SK-N-SH treated with all-trans-retinoic acid at 6 μM for 48 hours (cell line): ENCODE data around the gene FOXRED2.

Experiments used
- ATAC-seq: fragments of 200-7000 bp; cut with Tn5 transposase; 3 replicates; pipeline ENCODE4 v1.9.1; 2020; ENCODE audit warnings: mild to moderate bottlenecking, moderate library complexity
- ARNTL ChIP-seq: fragments of 450-650 bp; formaldehyde crosslinking; IDR thresholded peaks from 2 replicates; pipeline ENCODE4 v1.5.0; 2020; ENCODE audit warnings: low read depth, mild to moderate bottlenecking, moderate library complexity, borderline replicate concordance
- ESRRG ChIP-seq: fragments of 250-450 bp; sonication (Bioruptor Pico); IDR thresholded peaks from 2 replicates; pipeline ENCODE4 v1.6.1; 2021; ENCODE audit warnings: mild to moderate bottlenecking
- GLIS3 ChIP-seq: fragments of 250-450 bp; sonication (Bioruptor Pico); IDR thresholded peaks from 2 replicates; pipeline ENCODE4 v1.5.0; 2020; ENCODE audit warnings: mild to moderate bottlenecking, moderate library complexity
- OSR1 ChIP-seq: fragments of 250-450 bp; sonication (Bioruptor Pico); IDR thresholded peaks from 2 replicates; pipeline ENCODE4 v1.8.0; 2022; ENCODE audit warnings: moderate library complexity, mild to moderate bottlenecking, inconsistent platforms
- PPARA ChIP-seq: fragments of 250-450 bp; sonication (Bioruptor Pico); IDR thresholded peaks from 2 replicates; pipeline ENCODE4 v1.5.0; 2020; ENCODE audit warnings: mild to moderate bottlenecking, borderline replicate concordance
- RARB ChIP-seq: fragments of 250-450 bp; sonication (Bioruptor Pico); IDR thresholded peaks from 2 replicates; pipeline ENCODE4 v1.8.0; 2021; ENCODE audit warnings: mild to moderate bottlenecking, moderate library complexity
- TCF4 ChIP-seq: fragments of 250-450 bp; sonication (Bioruptor Pico); IDR thresholded peaks from 2 replicates; pipeline ENCODE4 v1.8.0; 2021; ENCODE audit warnings: mild to moderate bottlenecking, moderate library complexity, borderline replicate concordance
- TOX ChIP-seq: fragments of 250-450 bp; sonication (Bioruptor Pico); IDR thresholded peaks from 2 replicates; pipeline ENCODE4 v1.8.0; 2021; ENCODE audit warnings: mild to moderate bottlenecking, moderate library complexity, borderline replicate concordance
- ZC3H10 ChIP-seq: fragments of 250-450 bp; sonication (Bioruptor Pico); IDR thresholded peaks from 2 replicates; pipeline ENCODE4 v1.5.1; 2021; ENCODE audit warnings: mild to moderate bottlenecking, moderate library complexity
- ZFP3 ChIP-seq: fragments of 250-450 bp; sonication (Bioruptor Pico); IDR thresholded peaks from 2 replicates; pipeline ENCODE4 v1.5.0; 2020; ENCODE audit warnings: mild to moderate bottlenecking, moderate library complexity
- ZFP30 ChIP-seq: fragments of 450-650 bp; formaldehyde crosslinking; IDR thresholded peaks from 2 replicates; pipeline ENCODE4 v1.5.0; 2022; ENCODE audit warnings: mild to moderate bottlenecking, moderate library complexity
- ZNF70 ChIP-seq: fragments of 450-650 bp; formaldehyde crosslinking; IDR thresholded peaks from 2 replicates; pipeline ENCODE4 v1.5.0; 2020; ENCODE audit warnings: mild to moderate bottlenecking, moderate library complexity
- ZNF8 ChIP-seq: fragments of 450-650 bp; formaldehyde crosslinking; IDR thresholded peaks from 2 replicates; pipeline ENCODE4 v1.5.0; 2020; ENCODE audit warnings: mild to moderate bottlenecking, moderate library complexity
- TF ChIP-seq, protein P1 (sequence below): fragments of 250-450 bp; sonication (Bioruptor Pico); IDR thresholded peaks from 2 replicates; pipeline ENCODE4 v1.5.0; 2020; ENCODE audit warnings: mild to moderate bottlenecking, moderate library complexity
- TF ChIP-seq, protein P2 (sequence below): fragments of 250-450 bp; sonication (Bioruptor Pico); IDR thresholded peaks from 2 replicates; pipeline ENCODE4 v1.8.0; 2021; ENCODE audit warnings: low read depth, mild to moderate bottlenecking, moderate library complexity, borderline replicate concordance
- TF ChIP-seq, protein P3 (sequence below): fragments of 250-450 bp; sonication (Bioruptor Pico); IDR thresholded peaks from 2 replicates; pipeline ENCODE4 v1.5.1; 2020; ENCODE audit warnings: low read depth, mild to moderate bottlenecking, moderate library complexity

The FOXRED2 gene

DNA sequence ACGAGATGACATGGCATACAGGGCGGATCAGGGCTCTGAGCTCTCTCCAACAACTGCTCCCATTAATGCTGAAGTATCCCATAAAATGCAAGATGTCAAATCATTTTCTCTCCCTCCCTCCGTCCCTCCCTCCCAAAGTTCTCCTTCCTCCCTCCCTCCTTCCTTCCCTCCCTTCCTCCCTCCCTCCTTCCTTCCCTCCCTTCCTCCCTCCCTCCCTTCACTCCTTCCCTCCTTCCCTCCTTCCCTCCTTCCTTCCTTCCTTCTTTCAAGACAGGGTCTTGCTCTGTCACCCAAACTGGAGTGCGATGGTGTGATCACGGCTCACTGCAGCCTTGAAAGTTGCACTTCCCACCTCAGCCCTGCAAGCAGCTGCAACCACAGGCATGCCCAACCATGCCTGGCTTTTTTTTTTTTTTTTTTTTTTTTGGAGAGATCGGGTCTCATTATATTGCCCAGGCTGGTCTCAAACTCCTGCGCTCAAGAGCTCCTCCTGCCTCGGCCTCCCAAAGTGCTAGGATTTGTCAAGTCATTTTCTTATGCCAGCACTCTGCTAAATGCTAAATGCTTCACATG is 63.6 kb downstream of the FOXRED2 start:
- ATAC-seq, result no peak
- TF ChIP-seq ZC3H10 (no peak), TCF4 (no peak), OSR1 (no peak), ZFP3 (CRISPR knock-in tag) (no peak), RARB (CRISPR knock-in tag) (no peak), ZNF8 (CRISPR knock-in tag) (no peak)
- TF ChIP-seq, protein P1, sequence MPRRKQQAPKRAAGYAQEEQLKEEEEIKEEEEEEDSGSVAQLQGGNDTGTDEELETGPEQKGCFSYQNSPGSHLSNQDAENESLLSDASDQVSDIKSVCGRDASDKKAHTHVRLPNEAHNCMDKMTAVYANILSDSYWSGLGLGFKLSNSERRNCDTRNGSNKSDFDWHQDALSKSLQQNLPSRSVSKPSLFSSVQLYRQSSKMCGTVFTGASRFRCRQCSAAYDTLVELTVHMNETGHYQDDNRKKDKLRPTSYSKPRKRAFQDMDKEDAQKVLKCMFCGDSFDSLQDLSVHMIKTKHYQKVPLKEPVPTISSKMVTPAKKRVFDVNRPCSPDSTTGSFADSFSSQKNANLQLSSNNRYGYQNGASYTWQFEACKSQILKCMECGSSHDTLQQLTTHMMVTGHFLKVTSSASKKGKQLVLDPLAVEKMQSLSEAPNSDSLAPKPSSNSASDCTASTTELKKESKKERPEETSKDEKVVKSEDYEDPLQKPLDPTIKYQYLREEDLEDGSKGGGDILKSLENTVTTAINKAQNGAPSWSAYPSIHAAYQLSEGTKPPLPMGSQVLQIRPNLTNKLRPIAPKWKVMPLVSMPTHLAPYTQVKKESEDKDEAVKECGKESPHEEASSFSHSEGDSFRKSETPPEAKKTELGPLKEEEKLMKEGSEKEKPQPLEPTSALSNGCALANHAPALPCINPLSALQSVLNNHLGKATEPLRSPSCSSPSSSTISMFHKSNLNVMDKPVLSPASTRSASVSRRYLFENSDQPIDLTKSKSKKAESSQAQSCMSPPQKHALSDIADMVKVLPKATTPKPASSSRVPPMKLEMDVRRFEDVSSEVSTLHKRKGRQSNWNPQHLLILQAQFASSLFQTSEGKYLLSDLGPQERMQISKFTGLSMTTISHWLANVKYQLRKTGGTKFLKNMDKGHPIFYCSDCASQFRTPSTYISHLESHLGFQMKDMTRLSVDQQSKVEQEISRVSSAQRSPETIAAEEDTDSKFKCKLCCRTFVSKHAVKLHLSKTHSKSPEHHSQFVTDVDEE, result no peak
- TF ChIP-seq, protein P2, sequence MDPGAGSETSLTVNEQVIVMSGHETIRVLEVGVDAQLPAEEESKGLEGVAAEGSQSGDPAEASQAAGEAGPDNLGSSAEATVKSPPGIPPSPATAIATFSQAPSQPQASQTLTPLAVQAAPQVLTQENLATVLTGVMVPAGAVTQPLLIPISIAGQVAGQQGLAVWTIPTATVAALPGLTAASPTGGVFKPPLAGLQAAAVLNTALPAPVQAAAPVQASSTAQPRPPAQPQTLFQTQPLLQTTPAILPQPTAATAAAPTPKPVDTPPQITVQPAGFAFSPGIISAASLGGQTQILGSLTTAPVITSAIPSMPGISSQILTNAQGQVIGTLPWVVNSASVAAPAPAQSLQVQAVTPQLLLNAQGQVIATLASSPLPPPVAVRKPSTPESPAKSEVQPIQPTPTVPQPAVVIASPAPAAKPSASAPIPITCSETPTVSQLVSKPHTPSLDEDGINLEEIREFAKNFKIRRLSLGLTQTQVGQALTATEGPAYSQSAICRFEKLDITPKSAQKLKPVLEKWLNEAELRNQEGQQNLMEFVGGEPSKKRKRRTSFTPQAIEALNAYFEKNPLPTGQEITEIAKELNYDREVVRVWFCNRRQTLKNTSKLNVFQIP, result no peak

DNA sequence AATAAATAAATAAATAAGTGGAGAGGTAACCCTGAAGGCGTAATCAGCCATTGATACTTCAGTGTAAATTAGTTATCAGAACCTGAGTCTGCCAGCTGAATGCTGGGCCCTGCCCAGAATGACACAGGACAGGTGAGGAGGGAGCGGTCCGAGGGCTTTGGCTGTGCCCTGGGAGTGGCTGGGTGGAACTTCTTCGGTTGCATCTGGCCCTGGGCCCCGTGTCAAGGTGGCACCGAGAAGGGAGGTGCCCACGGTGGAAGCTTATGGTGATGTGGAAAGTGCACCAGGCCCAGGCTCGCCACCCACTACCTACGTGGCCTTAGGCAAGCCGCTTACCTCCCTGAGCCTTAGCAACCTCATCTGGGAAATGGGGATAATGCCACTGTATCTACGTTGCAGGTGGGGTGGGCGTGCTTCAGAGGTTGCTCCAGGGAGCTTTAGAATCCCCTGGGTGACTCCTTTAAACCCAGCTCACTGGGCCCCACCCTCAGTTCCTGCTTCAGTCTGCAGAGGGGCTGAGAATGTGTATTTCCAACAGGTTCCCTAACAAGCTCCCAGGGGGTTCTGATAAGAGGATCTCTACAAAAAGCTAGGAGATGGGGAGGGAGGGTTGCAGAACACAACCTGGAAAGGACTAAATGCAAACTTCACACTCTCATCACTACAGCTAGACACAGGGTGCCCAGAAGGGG is 64.2 kb downstream of the FOXRED2 start:
- ATAC-seq, result no peak
- TF ChIP-seq, protein P3, sequence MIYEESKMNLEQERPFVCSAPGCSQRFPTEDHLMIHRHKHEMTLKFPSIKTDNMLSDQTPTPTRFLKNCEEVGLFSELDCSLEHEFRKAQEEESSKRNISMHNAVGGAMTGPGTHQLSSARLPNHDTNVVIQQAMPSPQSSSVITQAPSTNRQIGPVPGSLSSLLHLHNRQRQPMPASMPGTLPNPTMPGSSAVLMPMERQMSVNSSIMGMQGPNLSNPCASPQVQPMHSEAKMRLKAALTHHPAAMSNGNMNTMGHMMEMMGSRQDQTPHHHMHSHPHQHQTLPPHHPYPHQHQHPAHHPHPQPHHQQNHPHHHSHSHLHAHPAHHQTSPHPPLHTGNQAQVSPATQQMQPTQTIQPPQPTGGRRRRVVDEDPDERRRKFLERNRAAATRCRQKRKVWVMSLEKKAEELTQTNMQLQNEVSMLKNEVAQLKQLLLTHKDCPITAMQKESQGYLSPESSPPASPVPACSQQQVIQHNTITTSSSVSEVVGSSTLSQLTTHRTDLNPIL, result no peak
- TF ChIP-seq, protein P1, result no peak
- TF ChIP-seq, protein P2, result no peak
- TF ChIP-seq ZFP30 (CRISPR knock-in tag), result no peak

DNA sequence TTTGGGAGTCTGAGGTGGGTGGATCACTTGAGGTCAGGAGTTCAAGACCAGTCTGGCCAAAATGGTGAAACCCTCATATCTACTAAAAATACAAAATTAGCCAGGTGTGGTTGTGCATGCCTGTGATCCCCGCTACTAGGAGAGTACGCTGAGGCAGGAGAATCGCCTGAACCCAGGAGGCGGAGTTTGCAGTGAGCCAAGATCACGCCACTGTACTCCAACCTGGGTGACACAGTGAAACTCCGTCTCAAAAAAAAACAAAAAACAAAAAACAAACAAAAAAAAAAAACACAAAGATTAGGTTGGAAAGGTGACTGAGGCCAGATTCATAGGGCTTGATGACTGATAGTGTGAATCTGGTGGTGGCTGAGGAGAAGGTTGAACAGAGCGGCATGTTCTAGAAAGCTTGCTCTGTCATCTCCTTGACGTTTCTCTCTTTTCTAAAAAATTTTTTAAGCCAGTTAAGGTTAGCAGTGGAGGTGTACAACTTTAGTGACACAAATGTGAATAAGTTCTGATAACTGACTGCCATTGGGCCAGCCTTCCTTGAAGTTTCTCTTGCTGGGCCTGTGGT is 66.3 kb downstream of the FOXRED2 start:
- no peak for ATAC-seq
- TF ChIP-seq ZNF8 (CRISPR knock-in tag) (no peak), PPARA (no peak), ARNTL (CRISPR knock-in tag) (no peak), GLIS3 (CRISPR knock-in tag) (no peak), ZFP3 (CRISPR knock-in tag) (no peak), ZNF70 (CRISPR knock-in tag) (no peak), ESRRG (CRISPR knock-in tag) (no peak), ZC3H10 (no peak), TOX (CRISPR knock-in tag) (no peak)
- TF ChIP-seq, protein P1, result no peak
- TF ChIP-seq, all 23 proteins: peak for 0
